Measurements from ENCODE around the gene DUSP6. TPM values are rescaled to one million over a fixed set of nuclear protein-coding genes. Genes with fewer than 3 reads are reported as not detected.

The DUSP6 gene
- total RNA-seq, 1 experiment from 2014 or later = 20.3 TPM

DNA sequence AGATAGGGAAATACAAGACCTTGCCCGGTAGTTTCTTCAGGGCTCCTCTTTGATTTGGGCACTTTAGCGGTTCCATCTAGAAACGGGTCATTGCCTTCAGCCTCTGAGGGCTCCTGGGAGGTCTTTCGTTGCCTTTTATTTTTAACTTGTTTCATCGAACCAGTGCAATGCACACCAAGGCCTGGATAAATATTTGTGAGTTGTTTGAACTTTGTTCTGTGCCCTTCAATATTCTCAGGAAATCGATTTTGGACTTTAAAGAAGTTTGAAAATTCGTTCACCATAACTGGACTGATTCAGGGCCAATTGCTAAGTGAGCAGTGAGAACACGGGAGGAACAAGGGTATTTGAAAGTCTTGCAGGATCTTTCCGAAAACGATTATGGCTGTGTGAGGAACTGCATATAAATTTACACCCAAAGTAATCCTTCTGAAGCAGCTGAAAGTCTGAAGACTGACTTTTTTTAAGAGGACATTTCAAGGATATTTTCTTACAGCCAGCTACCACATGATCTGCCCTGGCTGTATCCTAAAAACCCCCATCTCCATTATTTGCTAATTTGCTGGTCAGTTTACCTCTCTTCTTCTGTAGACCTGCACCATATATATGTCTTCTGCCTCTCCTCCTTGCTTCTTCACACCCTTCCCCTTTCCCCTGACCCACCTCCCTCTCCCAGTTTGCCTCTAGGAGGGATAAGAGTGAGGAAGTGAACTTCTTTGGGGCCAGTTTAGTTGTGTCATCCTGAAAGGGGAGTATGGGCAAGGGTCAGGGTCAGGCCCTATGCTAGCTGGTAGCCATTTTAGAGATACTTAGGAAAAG is 8.0 kb downstream of the DUSP6 start:
- CTCF ChIA-PET = no interaction called here
- TF ChIP-seq POLR2AphosphoS5 (IDR thresholded peaks at IDR 0.05; ENCODE audit: low read depth, low read length) (no peak), SIN3A (IDR thresholded peaks at IDR 0.05; ENCODE audit: borderline replicate concordance, insufficient read depth, low read depth, low read length) (no peak), TCF7L2 (IDR thresholded peaks at IDR 0.05; ENCODE audit: low read depth, low read length) (no peak)
- TF ChIP-seq, protein P1, sequence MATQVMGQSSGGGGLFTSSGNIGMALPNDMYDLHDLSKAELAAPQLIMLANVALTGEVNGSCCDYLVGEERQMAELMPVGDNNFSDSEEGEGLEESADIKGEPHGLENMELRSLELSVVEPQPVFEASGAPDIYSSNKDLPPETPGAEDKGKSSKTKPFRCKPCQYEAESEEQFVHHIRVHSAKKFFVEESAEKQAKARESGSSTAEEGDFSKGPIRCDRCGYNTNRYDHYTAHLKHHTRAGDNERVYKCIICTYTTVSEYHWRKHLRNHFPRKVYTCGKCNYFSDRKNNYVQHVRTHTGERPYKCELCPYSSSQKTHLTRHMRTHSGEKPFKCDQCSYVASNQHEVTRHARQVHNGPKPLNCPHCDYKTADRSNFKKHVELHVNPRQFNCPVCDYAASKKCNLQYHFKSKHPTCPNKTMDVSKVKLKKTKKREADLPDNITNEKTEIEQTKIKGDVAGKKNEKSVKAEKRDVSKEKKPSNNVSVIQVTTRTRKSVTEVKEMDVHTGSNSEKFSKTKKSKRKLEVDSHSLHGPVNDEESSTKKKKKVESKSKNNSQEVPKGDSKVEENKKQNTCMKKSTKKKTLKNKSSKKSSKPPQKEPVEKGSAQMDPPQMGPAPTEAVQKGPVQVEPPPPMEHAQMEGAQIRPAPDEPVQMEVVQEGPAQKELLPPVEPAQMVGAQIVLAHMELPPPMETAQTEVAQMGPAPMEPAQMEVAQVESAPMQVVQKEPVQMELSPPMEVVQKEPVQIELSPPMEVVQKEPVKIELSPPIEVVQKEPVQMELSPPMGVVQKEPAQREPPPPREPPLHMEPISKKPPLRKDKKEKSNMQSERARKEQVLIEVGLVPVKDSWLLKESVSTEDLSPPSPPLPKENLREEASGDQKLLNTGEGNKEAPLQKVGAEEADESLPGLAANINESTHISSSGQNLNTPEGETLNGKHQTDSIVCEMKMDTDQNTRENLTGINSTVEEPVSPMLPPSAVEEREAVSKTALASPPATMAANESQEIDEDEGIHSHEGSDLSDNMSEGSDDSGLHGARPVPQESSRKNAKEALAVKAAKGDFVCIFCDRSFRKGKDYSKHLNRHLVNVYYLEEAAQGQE (IDR thresholded peaks at IDR 0.05; ENCODE audit: insufficient read depth in 1 of 2, low read depth in 2 of 2, low read length in 1 of 2) = no peak
- TF ChIP-seq, protein P2, sequence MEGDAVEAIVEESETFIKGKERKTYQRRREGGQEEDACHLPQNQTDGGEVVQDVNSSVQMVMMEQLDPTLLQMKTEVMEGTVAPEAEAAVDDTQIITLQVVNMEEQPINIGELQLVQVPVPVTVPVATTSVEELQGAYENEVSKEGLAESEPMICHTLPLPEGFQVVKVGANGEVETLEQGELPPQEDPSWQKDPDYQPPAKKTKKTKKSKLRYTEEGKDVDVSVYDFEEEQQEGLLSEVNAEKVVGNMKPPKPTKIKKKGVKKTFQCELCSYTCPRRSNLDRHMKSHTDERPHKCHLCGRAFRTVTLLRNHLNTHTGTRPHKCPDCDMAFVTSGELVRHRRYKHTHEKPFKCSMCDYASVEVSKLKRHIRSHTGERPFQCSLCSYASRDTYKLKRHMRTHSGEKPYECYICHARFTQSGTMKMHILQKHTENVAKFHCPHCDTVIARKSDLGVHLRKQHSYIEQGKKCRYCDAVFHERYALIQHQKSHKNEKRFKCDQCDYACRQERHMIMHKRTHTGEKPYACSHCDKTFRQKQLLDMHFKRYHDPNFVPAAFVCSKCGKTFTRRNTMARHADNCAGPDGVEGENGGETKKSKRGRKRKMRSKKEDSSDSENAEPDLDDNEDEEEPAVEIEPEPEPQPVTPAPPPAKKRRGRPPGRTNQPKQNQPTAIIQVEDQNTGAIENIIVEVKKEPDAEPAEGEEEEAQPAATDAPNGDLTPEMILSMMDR (IDR thresholded peaks at IDR 0.05) = no peak
- Histone ChIP-seq H3K27me3 (ENCODE audit: control insufficient read depth, insufficient read depth, low read length) (no peaks in the 10 kb centered on the region), H3K4me1 (ENCODE audit: control insufficient read depth, insufficient read depth, low read length) (peaks cover 23% of the 10 kb centered on the region), H3K36me3 (ENCODE audit: control insufficient read depth, insufficient read depth, low read length) (no peaks in the 10 kb centered on the region), H3K27ac (ENCODE audit: low read length) (no peak overlapping the region), H3K9me3 (ENCODE audit: control insufficient read depth, insufficient read depth, low read depth, low read length) (no peaks in the 10 kb centered on the region), H3K4me3 (ENCODE audit: low read depth in 2 of 2, low read length in 2 of 2) (no peak overlapping the region)
- DNase-seq (ENCODE audit: low read depth, low spot score) (no peak), ATAC-seq (no peak)
- POLR2A ChIA-PET = no interaction called here
- intact Hi-C loops (cut with micrococcal nuclease; ENCODE audit: unreplicated experiment) = no loop called here
- no TSS peak for BruUV-seq (replicated peaks)
- in situ Hi-C loops (cut with HindIII; ENCODE audit: low pct_unique_long_range_greater_than_20kb, low sequenced_read_pairs) = no loop called here

GRCh38 chr12:89343127-89343526 is 9.2 kb downstream of the DUSP6 start:
- no peaks in the 10 kb centered on the region for H3K9me3 ChIP-seq (ENCODE audit: control insufficient read depth, insufficient read depth, low read depth, low read length)
- H3K27me3 ChIP-seq (ENCODE audit: control insufficient read depth, insufficient read depth, low read length) = no peaks in the 10 kb centered on the region
- CTCF ChIA-PET = no interaction called here
- TF ChIP-seq, protein P2 (IDR thresholded peaks at IDR 0.05) = no peak
- TF ChIP-seq POLR2AphosphoS5 (IDR thresholded peaks at IDR 0.05; ENCODE audit: low read depth, low read length) (no peak), SIN3A (IDR thresholded peaks at IDR 0.05; ENCODE audit: borderline replicate concordance, insufficient read depth, low read depth, low read length) (no peak), TCF7L2 (IDR thresholded peaks at IDR 0.05; ENCODE audit: low read depth, low read length) (no peak)
- TF ChIP-seq, protein P1 (IDR thresholded peaks at IDR 0.05; ENCODE audit: insufficient read depth in 1 of 2, low read depth in 2 of 2, low read length in 1 of 2) = no peak
- no peak for ATAC-seq
- H3K4me1 ChIP-seq (ENCODE audit: control insufficient read depth, insufficient read depth, low read length) = peaks cover 15% of the 10 kb centered on the region
- no peak overlapping the region for H3K27ac ChIP-seq (ENCODE audit: low read length)
- H3K4me3 ChIP-seq (ENCODE audit: low read depth in 2 of 2, low read length in 2 of 2) = no peak overlapping the region
- DNase-seq (ENCODE audit: low read depth, low spot score) = no peak
- BruUV-seq (replicated peaks) = no TSS peak
- in situ Hi-C loops (cut with HindIII; ENCODE audit: low pct_unique_long_range_greater_than_20kb, low sequenced_read_pairs) = no loop called here
- H3K36me3 ChIP-seq (ENCODE audit: control insufficient read depth, insufficient read depth, low read length) = no peaks in the 10 kb centered on the region
- POLR2A ChIA-PET = no interaction called here
- intact Hi-C loops (cut with micrococcal nuclease; ENCODE audit: unreplicated experiment) = no loop called here

All from Panc1 (cell line).